Activated T-helper 17 cell treated with anti-CD3 and anti-CD28 coated beads, Interleukin-2, amount 50 U/mL, for 72 hours (primary cell): Measurements from ENCODE around the gene DEFB115. TPM values are rescaled to one million over a fixed set of nuclear protein-coding genes. Genes with fewer than 3 reads are reported as not detected.
"Not testable (repeated sequence)": the region's sequence is repeated elsewhere in the genome, so short reads cannot be mapped to it uniquely, and the experiment has no call there.

Source experiments
- ATAC-seq: fragments of 150-1000 bp; cut with Tn5 transposase; replicated peaks from 2 replicates; pipeline ENCODE4 v1.10.0; 2021; ENCODE audit warnings: mild to moderate bottlenecking, moderate library complexity
- H3K27ac Mint-ChIP-seq: one replicate; pipeline ENCODE4 v1.8.0; 2022; ENCODE audit warnings: mixed read lengths
- H3K27me3 Mint-ChIP-seq: one replicate; pipeline ENCODE4 v1.8.0; 2022; ENCODE audit warnings: mixed read lengths
- H3K36me3 Mint-ChIP-seq: one replicate; pipeline ENCODE4 v1.8.0; 2022; ENCODE audit warnings: low read depth, mild to moderate bottlenecking, mixed read lengths
- H3K4me1 Mint-ChIP-seq: one replicate; pipeline ENCODE4 v1.8.0; 2022; ENCODE audit warnings: mixed read lengths
- H3K4me3 Mint-ChIP-seq: one replicate; pipeline ENCODE4 v1.8.0; 2022; ENCODE audit warnings: mild to moderate bottlenecking, mixed read lengths
- H3K9me3 Mint-ChIP-seq: one replicate; pipeline ENCODE4 v1.8.0; 2022; ENCODE audit warnings: mixed read lengths
- total RNA-seq, 2 donors: library from RNA; stranded (reverse); gene quantifications; one replicate each; pipeline ENCODE4 v1.2.3, GENCODE V29; 2022

The DEFB115 gene
- total RNA-seq = not detected

GRCh38 chr20:31257364-31257763 is at the start of gene DEFB115:
Gene DEFB115, plus strand, starts transcription at chr20:31257664. Its CDS starts 0 bp downstream, at chr20:31257664.
- H3K27ac Mint-ChIP-seq = no peak within 1 kb of the TSS
- peaks cover 7% of the 10 kb centered on the region for H3K9me3 Mint-ChIP-seq
- no peak for ATAC-seq
- H3K27me3 Mint-ChIP-seq = no peaks in the 10 kb centered on the region
- H3K36me3 Mint-ChIP-seq = no peaks in the 10 kb centered on the region
- H3K4me1 Mint-ChIP-seq = no peaks in the 10 kb centered on the region
- H3K4me3 Mint-ChIP-seq = no peak within 1 kb of the TSS

GRCh38 chr20:31236953-31237352 is 20.5 kb upstream of the DEFB115 start:
- H3K4me1 Mint-ChIP-seq = no peaks in the 10 kb centered on the region
- no peak for ATAC-seq
- H3K9me3 Mint-ChIP-seq = no peaks in the 10 kb centered on the region
- H3K27me3 Mint-ChIP-seq = no peaks in the 10 kb centered on the region
- H3K27ac Mint-ChIP-seq = no peak overlapping the region
- no peak overlapping the region for H3K4me3 Mint-ChIP-seq
- H3K36me3 Mint-ChIP-seq = no peaks in the 10 kb centered on the region

GRCh38 chr20:31237763-31238162 is 19.7 kb upstream of the DEFB115 start:
- Mint-ChIP-seq H3K4me1 (no peaks in the 10 kb centered on the region), H3K36me3 (no peaks in the 10 kb centered on the region), H3K9me3 (no peaks in the 10 kb centered on the region), H3K4me3 (no peak overlapping the region), H3K27me3 (no peaks in the 10 kb centered on the region), H3K27ac (no peak overlapping the region)
- no peak for ATAC-seq

GRCh38 chr20:31239139-31239538 is 18.3 kb upstream of the DEFB115 start:
- H3K9me3 Mint-ChIP-seq = no peaks in the 10 kb centered on the region
- H3K4me3 Mint-ChIP-seq = no peak overlapping the region
- no peak overlapping the region for H3K27ac Mint-ChIP-seq
- no peaks in the 10 kb centered on the region for H3K27me3 Mint-ChIP-seq
- no peak for ATAC-seq
- H3K4me1 Mint-ChIP-seq = no peaks in the 10 kb centered on the region
- no peaks in the 10 kb centered on the region for H3K36me3 Mint-ChIP-seq

GRCh38 chr20:31256959-31257358 is 505 bp upstream of the DEFB115 start:
- no peaks in the 10 kb centered on the region for H3K27me3 Mint-ChIP-seq
- ATAC-seq = no peak
- H3K4me3 Mint-ChIP-seq = no peak overlapping the region

GRCh38 chr20:31260326-31260932 is 3.0 kb downstream of the DEFB115 start:
- no peak overlapping the region for H3K4me3 Mint-ChIP-seq
- H3K4me1 Mint-ChIP-seq = no peaks in the 10 kb centered on the region
- peaks cover 4% of the 10 kb centered on the region for H3K9me3 Mint-ChIP-seq
- ATAC-seq = no peak
- H3K27me3 Mint-ChIP-seq = no peaks in the 10 kb centered on the region
- H3K36me3 Mint-ChIP-seq = no peaks in the 10 kb centered on the region
- no peak overlapping the region for H3K27ac Mint-ChIP-seq

More at GRCh38 chr20:31256959-31257358, 505 bp upstream of the DEFB115 start:
- Mint-ChIP-seq H3K27ac (no peak overlapping the region), H3K36me3 (no peaks in the 10 kb centered on the region), H3K9me3 (peaks cover 7% of the 10 kb centered on the region), H3K4me1 (no peaks in the 10 kb centered on the region)

- no peaks in the 10 kb centered on the region for H3K27me3 Mint-ChIP-seq
- H3K4me3 Mint-ChIP-seq = no peak overlapping the region
- no peak overlapping the region for H3K27ac Mint-ChIP-seq
These were observed 17.0 kb downstream of the DEFB115 start for GRCh38 chr20:31274441-31274840.

GRCh38 chr20:31278178-31278577 is 20.7 kb downstream of the DEFB115 start:
- peaks cover 5% of the 10 kb centered on the region for H3K9me3 Mint-ChIP-seq
- H3K27ac Mint-ChIP-seq = no peak overlapping the region
- H3K36me3 Mint-ChIP-seq = no peaks in the 10 kb centered on the region
- no peak for ATAC-seq
- H3K27me3 Mint-ChIP-seq = no peaks in the 10 kb centered on the region
- no peaks in the 10 kb centered on the region for H3K4me1 Mint-ChIP-seq
- H3K4me3 Mint-ChIP-seq = no peak overlapping the region

More at GRCh38 chr20:31274441-31274840, 17.0 kb downstream of the DEFB115 start:
- Mint-ChIP-seq H3K4me1 (no peaks in the 10 kb centered on the region), H3K36me3 (no peaks in the 10 kb centered on the region), H3K9me3 (peaks cover 23% of the 10 kb centered on the region)
- ATAC-seq = no peak

- H3K27ac Mint-ChIP-seq, H3K4me1 Mint-ChIP-seq, H3K36me3 Mint-ChIP-seq, H3K27me3 Mint-ChIP-seq, ATAC-seq, H3K9me3 Mint-ChIP-seq, H3K4me3 Mint-ChIP-seq: not testable (repeated sequence)
These were observed 27.5 kb downstream of the DEFB115 start for GRCh38 chr20:31284964-31285363.

GRCh38 chr20:31308535-31309162 is 51.2 kb downstream of the DEFB115 start, which contains the start of gene DEFB116:
Gene DEFB116, minus strand, starts transcription at chr20:31308585. Its CDS starts 0 bp downstream, at chr20:31308585.
- Mint-ChIP-seq H3K27ac (no peak within 1 kb of the TSS), H3K36me3 (no peaks in the 10 kb centered on the region), H3K4me1 (no peaks in the 10 kb centered on the region), H3K27me3 (no peaks in the 10 kb centered on the region), H3K9me3 (no peaks in the 10 kb centered on the region), H3K4me3 (no peak within 1 kb of the TSS)
- no peak for ATAC-seq

Other genes with a start within 250 kb of the DEFB115 start
- not detected for gene DEFB116, start 50.9 kb downstream of the DEFB115 start, total RNA-seq
- gene DEFB118, start 110.9 kb downstream of the DEFB115 start, total RNA-seq = not detected
- gene DEFB119, start 132.9 kb downstream of the DEFB115 start, total RNA-seq = not detected
- not detected for gene DEFB121, start 148.6 kb downstream of the DEFB115 start, total RNA-seq
- not detected for gene DEFB123, start 183.0 kb downstream of the DEFB115 start, total RNA-seq
- not detected for gene DEFB124, start 217.5 kb downstream of the DEFB115 start, total RNA-seq
- gene REM1, start 217.6 kb downstream of the DEFB115 start, total RNA-seq = not detected